ELF-1 (cell line): Measurements from ENCODE around the gene ARHGEF25.
"Not testable (repeated sequence)": the region's sequence is repeated elsewhere in the genome, so short reads cannot be mapped to it uniquely, and the experiment has no call there.

ENCODE experiments used
- DNase-seq: peaks from one replicate; pipeline ENCODE4 v3.0.0-alpha.2; 2016; ENCODE audit warnings: low read depth, low spot score

Gene ARHGEF25

DNA sequence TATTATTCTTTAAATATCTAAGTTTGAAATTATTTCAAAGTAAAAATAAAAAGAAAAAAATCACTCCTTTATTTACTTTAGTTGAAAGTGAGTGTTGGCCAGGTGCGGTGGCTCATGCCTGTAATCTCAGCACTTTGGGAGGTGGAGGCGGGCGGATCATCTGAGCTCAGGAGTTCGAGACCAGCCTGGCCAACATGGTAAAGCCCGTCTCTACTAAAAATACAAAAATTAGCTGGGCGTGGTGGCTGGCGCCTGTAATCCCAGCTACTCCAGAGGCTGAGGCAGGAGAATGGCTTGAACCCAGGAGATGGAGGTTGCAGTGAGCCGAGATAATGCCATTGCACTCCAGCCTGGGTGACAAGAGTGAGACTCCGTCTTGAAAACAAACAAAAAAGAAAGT lies 25.5 kb downstream of the ARHGEF25 start:
- not testable (repeated sequence) for DNase-seq

DNA sequence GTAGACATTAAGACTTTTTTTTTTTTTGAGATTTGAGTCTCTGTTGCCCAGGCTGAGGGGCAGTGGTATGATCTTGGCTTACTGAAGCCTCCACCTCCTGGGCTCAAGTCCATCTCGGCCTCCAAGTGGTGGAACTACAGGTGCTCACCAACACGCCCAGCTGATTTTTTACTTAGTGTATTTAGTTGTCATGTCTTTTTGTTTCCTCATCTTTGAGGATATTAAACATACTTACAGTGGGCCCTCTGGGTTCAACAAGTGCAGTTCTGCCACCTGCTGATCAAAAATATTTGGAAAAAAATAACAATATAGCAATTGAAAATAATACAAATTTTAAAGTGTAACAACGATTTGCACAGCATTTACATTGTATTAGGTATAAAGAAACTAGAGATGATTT lies 26.1 kb downstream of the ARHGEF25 start:
- DNase-seq: no peak

DNA sequence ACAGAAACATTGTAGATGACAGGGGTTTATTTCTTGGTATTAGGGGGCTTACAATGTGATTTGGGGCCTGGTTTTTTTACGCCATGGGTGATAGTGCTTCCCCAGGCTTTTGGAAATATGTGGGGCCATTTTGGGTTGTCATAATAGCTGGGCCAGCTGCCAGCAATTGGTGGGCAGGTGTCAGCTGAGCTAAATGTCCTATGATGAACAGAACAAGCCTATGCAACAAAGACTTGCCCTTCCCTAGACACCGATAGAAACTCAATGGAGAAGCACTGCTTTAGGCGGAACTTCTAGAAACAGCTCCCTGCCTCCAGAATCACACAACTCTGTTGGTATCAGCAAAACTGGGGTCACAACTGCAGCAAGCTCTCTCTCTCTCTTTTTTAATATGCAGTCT lies 26.9 kb downstream of the ARHGEF25 start:
- DNase-seq: no peak

DNA sequence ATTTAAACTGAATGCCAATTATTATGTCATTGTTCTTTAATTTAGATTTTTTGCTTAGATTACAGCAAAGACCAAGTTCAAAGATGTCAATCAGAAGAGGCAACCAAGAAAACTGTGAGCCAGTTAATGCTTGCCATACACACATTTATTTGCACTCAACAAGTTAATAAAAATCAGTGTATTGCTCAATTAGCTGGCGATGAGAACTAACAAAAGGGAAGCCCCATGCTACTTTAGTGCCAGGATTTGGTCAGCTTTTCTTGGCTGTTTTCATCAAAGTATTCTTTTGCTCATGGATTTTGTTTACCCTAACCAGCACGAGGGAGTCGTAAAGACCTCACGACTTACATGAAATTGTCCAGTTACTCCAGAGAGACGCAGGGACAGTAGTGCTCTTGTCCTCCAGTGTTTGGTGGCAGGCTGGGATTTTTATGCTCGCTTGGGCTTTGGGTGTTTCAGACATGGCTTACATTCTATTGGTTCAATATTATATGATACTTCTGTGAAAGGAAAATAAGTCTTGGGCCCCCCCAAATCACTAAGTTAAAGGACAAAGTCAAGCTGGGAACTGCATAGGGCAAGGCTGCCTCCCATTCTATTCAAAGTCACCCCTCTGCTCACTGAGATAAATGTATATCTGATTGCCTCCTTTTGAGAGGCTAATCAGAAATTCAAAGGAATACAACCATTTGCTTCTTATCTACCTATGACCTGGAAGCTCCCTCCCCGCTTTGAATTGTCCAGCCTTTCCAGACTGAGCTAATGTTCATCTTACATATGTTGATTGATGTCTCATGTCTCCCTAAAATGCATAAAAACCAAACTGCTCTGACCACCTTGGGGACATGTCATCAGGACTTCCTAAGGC lies 29.2 kb downstream of the ARHGEF25 start:
- no peak for DNase-seq

DNA sequence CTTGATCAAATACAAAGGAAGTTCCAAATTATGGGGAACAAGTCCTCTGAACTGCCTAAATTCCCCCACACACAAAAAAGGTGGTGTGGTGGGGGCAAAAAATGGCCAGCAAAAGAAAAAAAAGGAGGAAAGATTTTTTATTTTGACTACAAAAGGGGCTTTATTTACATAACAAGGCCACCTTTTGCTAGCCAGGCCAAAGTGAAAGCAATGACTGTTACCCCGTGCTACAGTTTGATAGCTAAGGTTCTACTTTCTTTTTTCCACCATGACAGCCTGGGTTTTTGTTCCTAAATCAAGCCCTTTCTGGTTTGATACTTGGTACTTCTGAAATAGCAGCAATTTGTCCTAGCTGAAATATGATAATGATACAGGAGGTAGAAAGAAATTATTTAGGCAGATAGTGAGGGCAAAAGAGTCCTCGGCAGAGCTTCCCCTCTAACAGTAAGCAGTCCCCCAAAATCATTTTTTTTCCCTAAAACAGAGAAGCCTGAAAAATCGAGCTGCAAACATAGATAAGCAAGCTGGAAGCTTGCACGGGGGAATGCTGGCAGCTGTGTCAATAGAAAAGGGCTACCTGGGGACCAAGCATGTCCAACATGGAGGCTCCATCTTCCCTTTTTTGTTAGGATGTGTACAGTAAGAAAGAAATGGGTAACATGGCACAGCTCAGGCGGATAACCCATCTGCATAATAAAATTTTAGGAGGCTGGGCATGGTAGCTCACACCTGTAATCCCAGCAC lies 30.6 kb downstream of the ARHGEF25 start:
- no peak for DNase-seq

DNA sequence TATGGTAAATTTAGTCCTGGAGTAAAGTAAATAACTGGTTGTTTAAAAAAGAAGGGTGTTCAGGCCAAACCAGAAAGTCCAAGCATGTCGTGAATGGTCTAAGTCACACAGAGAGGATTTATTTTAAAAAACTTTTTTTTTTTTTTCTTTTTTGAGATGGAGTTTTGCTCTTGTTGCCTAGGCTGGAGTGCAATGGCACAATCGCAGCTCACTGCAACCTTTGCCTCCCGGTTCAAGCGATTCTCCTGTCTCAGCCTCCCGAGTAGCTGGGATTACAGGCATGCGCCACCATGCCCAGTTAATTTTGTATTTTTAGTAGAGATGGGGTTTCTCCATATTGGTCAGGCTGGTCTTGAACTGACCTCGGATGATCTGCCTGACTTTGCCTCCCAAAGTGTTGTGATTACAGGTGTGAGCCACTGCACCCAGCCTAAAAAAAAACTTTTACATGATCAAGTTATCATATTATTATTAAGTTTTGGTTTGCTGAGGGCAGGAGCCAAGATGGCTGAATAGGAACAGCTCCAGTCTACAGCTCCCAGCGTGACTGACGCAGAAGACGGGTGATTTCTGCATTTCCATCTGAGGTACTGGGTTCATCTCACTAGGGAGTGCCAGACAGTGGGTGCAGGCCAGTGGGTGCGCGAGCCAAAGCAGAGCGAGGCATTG lies 34.9 kb downstream of the ARHGEF25 start:
- DNase-seq: peak; percentile 24

DNA sequence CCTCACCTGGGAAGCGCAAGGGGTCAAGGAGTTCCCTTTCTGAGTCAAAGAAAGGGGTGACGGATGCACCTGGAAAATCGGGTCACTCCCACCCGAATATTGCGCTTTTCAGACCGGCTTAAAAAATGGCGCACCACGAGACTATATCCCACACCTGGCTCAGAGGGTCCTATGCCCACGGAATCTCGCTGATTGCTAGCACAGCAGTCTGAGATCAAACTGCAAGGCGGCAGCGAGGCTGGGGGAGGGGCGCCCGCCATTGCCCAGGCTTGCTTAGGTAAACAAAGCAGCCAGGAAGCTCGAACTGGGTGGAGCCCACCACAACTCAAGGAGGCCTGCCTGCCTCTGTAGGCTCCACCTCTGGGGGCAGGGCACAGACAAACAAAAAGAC lies 35.4 kb downstream of the ARHGEF25 start:
- not testable (repeated sequence) for DNase-seq

DNA sequence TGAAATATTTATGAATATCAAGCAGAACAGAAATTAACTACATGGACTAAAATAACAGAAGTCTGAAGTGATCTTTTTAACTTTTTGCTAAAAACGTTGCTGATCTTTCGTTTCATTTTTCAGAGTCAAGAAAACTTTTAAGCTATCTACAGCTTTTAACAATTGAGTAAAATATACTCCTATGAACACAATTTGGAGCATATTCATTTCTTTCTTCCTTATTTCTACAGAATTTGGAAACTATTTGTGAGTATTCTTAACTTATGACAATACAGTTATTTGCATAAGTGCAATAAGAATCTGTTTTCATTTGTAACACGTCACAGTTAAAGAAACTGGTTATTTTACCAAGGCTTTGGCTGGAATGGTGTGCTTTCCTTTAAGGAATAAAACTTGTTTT lies 42.8 kb downstream of the ARHGEF25 start:
- no peak for DNase-seq

DNA sequence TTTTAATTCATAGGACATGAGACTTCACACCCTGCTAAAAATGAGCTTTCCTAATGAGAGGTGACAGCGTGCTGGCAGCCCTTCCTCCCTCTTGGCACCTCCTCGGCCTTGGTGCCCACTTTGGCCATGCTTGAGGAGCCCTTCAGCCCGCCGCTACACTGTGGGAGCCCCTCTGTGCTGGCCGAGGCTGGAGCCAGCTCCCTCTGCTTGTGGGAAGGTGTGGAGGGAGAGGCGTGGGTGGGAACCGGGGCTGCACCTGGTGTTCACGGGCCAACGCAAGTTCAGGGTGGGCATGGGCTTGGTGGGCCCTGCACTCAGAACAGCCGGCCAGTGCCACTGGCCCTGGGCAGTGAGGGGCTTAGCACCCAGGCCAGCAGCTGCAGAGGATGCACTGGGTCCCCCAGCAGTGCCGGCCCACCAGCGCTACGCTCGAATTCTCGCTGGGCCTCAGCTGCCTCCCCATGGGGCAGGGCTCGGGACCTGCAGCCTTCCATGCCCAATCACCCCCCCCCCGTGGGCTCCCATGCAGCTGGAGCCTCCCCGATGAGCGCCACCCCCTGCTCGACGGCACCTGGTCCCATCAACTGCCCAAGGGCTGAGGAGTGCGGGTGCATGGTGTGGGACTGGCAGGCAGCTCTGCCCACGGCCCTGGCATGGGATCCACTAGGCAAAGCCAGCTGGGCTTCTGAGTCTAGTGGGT lies 44.5 kb downstream of the ARHGEF25 start:
- DNase-seq: no peak

DNA sequence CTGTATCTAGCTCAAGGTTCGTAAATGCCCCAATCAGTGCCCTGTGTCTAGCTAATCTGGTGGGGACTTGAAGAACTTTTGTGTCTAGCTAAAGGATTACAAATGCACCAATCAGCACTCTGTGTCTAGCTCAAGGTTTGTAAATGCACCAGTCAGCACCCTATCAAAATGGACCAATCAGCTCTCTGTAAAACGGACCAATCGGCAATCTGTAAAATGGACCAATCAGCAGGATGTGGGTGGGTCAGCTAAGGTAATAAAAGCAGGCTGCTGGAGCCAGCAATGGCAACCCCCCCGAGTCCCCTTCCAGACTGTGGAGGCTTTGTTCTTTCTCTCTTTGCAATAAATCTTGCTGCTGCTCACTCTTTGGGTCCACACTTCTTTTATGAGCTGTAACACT lies 45.2 kb downstream of the ARHGEF25 start:
- DNase-seq: not testable (repeated sequence)

DNA sequence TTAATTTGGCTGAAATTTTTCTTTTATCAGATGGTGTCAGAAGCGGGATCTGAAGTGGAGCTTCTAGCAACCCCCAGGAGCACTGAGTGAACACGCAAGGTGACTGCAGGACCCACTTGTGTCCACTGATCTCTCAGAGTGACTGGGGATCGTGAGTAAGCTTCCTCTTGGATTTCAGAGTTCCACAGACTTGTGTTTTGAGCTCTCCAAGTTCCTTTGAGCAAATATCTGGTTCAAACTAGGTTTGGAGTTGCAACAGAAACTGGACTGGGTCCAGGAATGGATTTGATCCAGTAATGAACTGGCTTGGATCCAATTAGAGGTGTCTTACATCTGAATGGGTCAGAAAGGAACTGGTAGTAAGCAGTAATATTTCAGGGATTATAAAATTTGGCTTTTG lies 46.5 kb downstream of the ARHGEF25 start:
- no peak for DNase-seq

DNA sequence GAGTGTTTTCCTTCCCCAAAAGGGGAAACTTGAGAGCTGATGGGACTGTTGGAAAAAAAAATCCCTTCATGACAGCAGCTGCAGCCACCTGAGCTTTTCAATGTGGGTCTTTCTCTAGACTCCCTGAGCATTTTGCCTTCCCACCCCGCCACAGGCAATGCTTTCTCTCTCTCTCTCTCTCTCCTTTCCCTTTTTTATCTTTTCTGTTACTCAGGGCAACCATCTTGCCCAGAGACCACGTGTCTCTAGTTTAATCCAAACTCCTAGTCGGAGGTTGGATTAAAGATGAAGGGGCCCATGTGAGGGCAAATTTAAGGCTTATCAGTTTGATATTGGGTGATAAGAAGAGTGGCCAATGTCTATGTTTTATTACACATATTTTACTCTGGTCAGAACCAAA lies 47.7 kb downstream of the ARHGEF25 start:
- DNase-seq: no peak

DNA sequence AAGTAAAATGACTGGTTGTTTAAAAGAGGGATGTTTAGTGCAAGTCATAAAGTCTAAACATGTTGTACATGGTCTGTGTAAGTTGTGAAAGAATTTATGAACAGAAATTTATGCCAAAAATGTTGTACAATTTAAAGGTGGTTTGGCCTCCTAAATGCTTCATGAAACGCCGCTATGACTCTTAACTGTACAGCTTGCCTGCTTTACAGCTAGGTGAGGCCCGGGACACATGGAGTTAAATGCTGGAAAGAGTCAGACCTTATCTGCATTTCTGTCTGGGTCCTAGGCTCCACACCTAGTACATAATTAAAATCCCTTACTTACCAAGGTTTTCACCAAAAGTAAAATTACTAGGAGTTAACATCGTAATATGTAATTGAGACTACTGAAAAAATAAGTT lies 50.1 kb downstream of the ARHGEF25 start:
- no peak for DNase-seq

DNA sequence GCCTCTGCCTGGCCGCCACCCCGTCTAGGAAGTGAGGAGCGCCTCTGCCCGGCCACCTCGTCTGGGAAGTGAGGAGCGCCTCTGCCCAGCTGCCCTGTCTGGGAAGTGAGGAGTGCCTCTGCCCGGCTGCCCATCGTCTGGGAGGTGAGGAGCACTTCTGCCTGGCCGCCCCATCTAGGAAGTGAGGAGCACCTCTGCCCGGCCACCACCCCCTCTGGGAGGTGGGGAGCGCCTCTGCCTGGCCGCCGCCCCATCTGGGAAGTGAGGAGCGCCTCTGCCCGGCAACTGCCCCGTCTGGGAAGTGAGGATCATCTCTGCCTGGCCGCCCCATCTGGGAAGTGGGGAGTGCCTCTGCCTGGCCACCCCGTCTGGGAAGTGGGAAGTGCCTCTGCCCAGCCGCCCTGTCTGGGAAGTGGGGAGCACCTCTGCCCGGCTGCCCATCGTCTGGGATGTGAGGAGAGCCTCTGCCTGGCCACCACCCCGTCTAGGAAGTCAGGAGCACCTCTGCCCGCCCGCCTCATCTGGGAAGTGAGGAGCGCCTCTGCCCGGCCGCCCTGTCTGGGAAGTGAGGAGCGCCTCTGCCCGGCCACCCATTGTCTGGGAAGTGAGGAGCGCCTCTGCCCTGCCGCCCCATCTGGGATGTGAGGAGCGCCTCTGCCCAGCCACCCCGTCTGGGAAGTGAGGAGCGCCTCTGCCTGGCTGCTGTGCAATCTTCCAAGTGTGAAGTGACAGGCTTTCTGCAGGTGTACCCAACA lies 54.0 kb downstream of the ARHGEF25 start:
- not testable (repeated sequence) for DNase-seq
